T-helper 1 cell (primary cell): ENCODE data around the gene SHC4.
"Not testable (repeated sequence)": the region's sequence is repeated elsewhere in the genome, so short reads cannot be mapped to it uniquely, and the experiment has no call there.

Experiments
- DNase-seq, 5 donors: peaks; one replicate each; pipeline ENCODE4 v3.0.0-alpha.2; 2012 to 2020

Gene SHC4

GRCh38 chr15:48792408-48792807 lies 171.3 kb downstream of the SHC4 start:
- no peak for DNase-seq

- DNase-seq = not testable (repeated sequence)
These were observed 173.1 kb downstream of the SHC4 start for GRCh38 chr15:48790466-48791115.

GRCh38 chr15:48785712-48786111 lies 178.0 kb downstream of the SHC4 start:
- DNase-seq = no peak

- no peak for DNase-seq
These were observed 178.5 kb downstream of the SHC4 start for GRCh38 chr15:48785195-48785594.

GRCh38 chr15:48784756-48785155 lies 179.0 kb downstream of the SHC4 start:
- no peak for DNase-seq

- no peak for DNase-seq
These were observed 180.8 kb downstream of the SHC4 start for GRCh38 chr15:48782911-48783310.

GRCh38 chr15:48781481-48782081 lies 182.1 kb downstream of the SHC4 start:
- no peak for DNase-seq

GRCh38 chr15:48781017-48781416 lies 182.7 kb downstream of the SHC4 start:
- no peak for DNase-seq

GRCh38 chr15:48778331-48778730 lies 185.4 kb downstream of the SHC4 start:
- no peak for DNase-seq

GRCh38 chr15:48777645-48778330 lies 185.9 kb downstream of the SHC4 start:
- DNase-seq = no peak

- DNase-seq = no peak
These were observed 188.2 kb downstream of the SHC4 start for GRCh38 chr15:48775546-48775945.

GRCh38 chr15:48774484-48774883 lies 189.2 kb downstream of the SHC4 start:
- DNase-seq = peak in 1 of 5 donors; percentile 9
